ENCODE results near the gene ANKRD23. TPM values are rescaled to one million over a fixed set of nuclear protein-coding genes. Genes with fewer than 3 reads are reported as not detected.

The ANKRD23 gene
- total and polyA plus RNA-seq, 2 of the 13 experiments (the other 11 are each of a cell fraction or from before 2014, with no cell fraction given) = 1.5 to 1.6 TPM

- TF ChIP-seq NFAT5 (CRISPR knock-in tag; IDR thresholded peaks at IDR 0.05) (peak; percentile 81), FOXC1 (CRISPR knock-in tag; IDR thresholded peaks at IDR 0.05; ENCODE audit: borderline replicate concordance) (peak; percentile 34; the same call in 1 of the 2 replicates), HNRNPH1 (optimal IDR thresholded peaks at IDR 0.05; ENCODE audit: low read depth, low read length) (no peak), ATF7 (IDR thresholded peaks at IDR 0.05) (no peak), ATF7 (CRISPR knock-in tag; IDR thresholded peaks at IDR 0.05) (0 out of 2 replicates have a peak, but pooled peaks have one; percentile 30), UBTF (CRISPR knock-in tag; IDR thresholded peaks at IDR 0.05) (peak; percentile 89; the same call in 1 of the 2 replicates), NR2C2 (CRISPR knock-in tag; IDR thresholded peaks at IDR 0.05; ENCODE audit: borderline replicate concordance) (peak; percentile 63), PRPF4 (IDR thresholded peaks at IDR 0.05; ENCODE audit: low read depth, low read length, poor library complexity, severe bottlenecking) (no peak), ELF1 (CRISPR knock-in tag; IDR thresholded peaks at IDR 0.05) (no peak), ZNF33A (CRISPR knock-in tag; IDR thresholded peaks at IDR 0.05; ENCODE audit: borderline replicate concordance) (no peak), MAX (IDR thresholded peaks at IDR 0.05) (peak; percentile 43), ZNF292 (CRISPR knock-in tag; IDR thresholded peaks at IDR 0.05; ENCODE audit: borderline replicate concordance, low read depth) (no peak), SP4 (CRISPR knock-in tag; IDR thresholded peaks at IDR 0.05) (peak; percentile 75), SMAD1 (CRISPR knock-in tag; IDR thresholded peaks at IDR 0.05; ENCODE audit: borderline replicate concordance, low read depth) (no peak; the same call in 1 of the 2 replicates), CHD2 (IDR thresholded peaks at IDR 0.05; ENCODE audit: low read depth, low read length) (peak; percentile 67), REXO4 (CRISPR knock-in tag; IDR thresholded peaks at IDR 0.05; ENCODE audit: borderline replicate concordance) (no peak), ZNF550 (CRISPR knock-in tag; IDR thresholded peaks at IDR 0.05; ENCODE audit: borderline replicate concordance) (0 out of 2 replicates have a peak, but pooled peaks have one; percentile 67), KDM5A (IDR thresholded peaks at IDR 0.05; ENCODE audit: borderline replicate concordance, low read length) (peak; percentile 36; the same call in 1 of the 2 replicates)
- TF ChIP-seq, protein P1, sequence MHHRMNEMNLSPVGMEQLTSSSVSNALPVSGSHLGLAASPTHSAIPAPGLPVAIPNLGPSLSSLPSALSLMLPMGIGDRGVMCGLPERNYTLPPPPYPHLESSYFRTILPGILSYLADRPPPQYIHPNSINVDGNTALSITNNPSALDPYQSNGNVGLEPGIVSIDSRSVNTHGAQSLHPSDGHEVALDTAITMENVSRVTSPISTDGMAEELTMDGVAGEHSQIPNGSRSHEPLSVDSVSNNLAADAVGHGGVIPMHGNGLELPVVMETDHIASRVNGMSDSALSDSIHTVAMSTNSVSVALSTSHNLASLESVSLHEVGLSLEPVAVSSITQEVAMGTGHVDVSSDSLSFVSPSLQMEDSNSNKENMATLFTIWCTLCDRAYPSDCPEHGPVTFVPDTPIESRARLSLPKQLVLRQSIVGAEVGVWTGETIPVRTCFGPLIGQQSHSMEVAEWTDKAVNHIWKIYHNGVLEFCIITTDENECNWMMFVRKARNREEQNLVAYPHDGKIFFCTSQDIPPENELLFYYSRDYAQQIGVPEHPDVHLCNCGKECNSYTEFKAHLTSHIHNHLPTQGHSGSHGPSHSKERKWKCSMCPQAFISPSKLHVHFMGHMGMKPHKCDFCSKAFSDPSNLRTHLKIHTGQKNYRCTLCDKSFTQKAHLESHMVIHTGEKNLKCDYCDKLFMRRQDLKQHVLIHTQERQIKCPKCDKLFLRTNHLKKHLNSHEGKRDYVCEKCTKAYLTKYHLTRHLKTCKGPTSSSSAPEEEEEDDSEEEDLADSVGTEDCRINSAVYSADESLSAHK (CRISPR knock-in tag; IDR thresholded peaks at IDR 0.05; ENCODE audit: borderline replicate concordance) = no peak
Observed at GRCh38 chr2:96816127-96816835, 27.5 kb downstream of the ANKRD23 start, which contains the start of gene CNNM3 (continued).

All from HepG2 (cell line).